ENCODE measurements around the gene LETMD1.

The LETMD1 gene

GRCh38 chr12:51023625-51024382 is 24.3 kb upstream of the LETMD1 start:
- peak overlapping the region; percentile 71 to 85 (median 76) for H3K4me3 ChIP-seq
- H3K27ac ChIP-seq, result peak overlapping the region; percentile 44 to 97 (median 92)

GRCh38 chr12:51025338-51025835 is 22.7 kb upstream of the LETMD1 start:
- Histone ChIP-seq H3K27ac (peak overlapping the region; percentile 79 to 98 (median 93)), H3K4me3 (peak overlapping the region; percentile 71 to 85 (median 76))

- H3K4me3 ChIP-seq, result peak within 1 kb of the TSS; percentile 71 to 85 (median 76)
- peak within 1 kb of the TSS; percentile 79 to 98 (median 93) for H3K27ac ChIP-seq
Measured at GRCh38 chr12:51025836-51026638, 22.1 kb upstream of the LETMD1 start, which contains the start of gene SLC11A2. SLC11A2 (minus strand) TSS chr12:51026384; CDS start chr12:51010728, 15,656 bp downstream.

- Histone ChIP-seq H3K27ac (peak overlapping the region in 6 of 21 experiments; percentile 9 to 38 (median 19)), H3K4me3 (peak overlapping the region in 1 of 7 experiments; percentile 83)
Measured at GRCh38 chr12:51027342-51027835, 20.7 kb upstream of the LETMD1 start.

- Histone ChIP-seq H3K27ac (peak overlapping the region in 7 of 21 experiments; percentile 6 to 43 (median 20)), H3K4me3 (no peak overlapping the region)
Measured at GRCh38 chr12:51028126-51028812, 19.9 kb upstream of the LETMD1 start.

GRCh38 chr12:51028813-51029150 is 19.3 kb upstream of the LETMD1 start:
- Histone ChIP-seq H3K27ac (peak overlapping the region in 5 of 21 experiments; percentile 6 to 43 (median 20)), H3K4me3 (no peak overlapping the region)

GRCh38 chr12:51033048-51033447 is 15.1 kb upstream of the LETMD1 start:
- no peak overlapping the region for H3K4me3 ChIP-seq
- H3K27ac ChIP-seq, result no peak overlapping the region

GRCh38 chr12:51033457-51034089 is 14.6 kb upstream of the LETMD1 start:
- Histone ChIP-seq H3K27ac (no peak overlapping the region), H3K4me3 (no peak overlapping the region)

- no peak overlapping the region for H3K4me3 ChIP-seq
- no peak overlapping the region for H3K27ac ChIP-seq
Measured at GRCh38 chr12:51036279-51036678, 11.8 kb upstream of the LETMD1 start.

GRCh38 chr12:51048661-51049251 is 629 bp downstream of the LETMD1 start:
- peak overlapping the region; percentile 57 to 87 (median 71) for H3K4me3 ChIP-seq
- peak overlapping the region; percentile 41 to 96 (median 91) for H3K27ac ChIP-seq

GRCh38 chr12:51049525-51049924 is 1.4 kb downstream of the LETMD1 start:
- peak overlapping the region in 3 of 7 experiments; percentile 77 to 87 (median 82) for H3K4me3 ChIP-seq
- H3K27ac ChIP-seq, result peak overlapping the region in 2 of 21 experiments; percentile 94 to 96

GRCh38 chr12:51051787-51052186 is 3.7 kb downstream of the LETMD1 start:
- Histone ChIP-seq H3K27ac (no peak overlapping the region), H3K4me3 (no peak overlapping the region)

- Histone ChIP-seq H3K4me3 (no peak overlapping the region), H3K27ac (no peak overlapping the region)
Measured at GRCh38 chr12:51055060-51055459, 6.9 kb downstream of the LETMD1 start.

GRCh38 chr12:51056242-51056641 is 8.1 kb downstream of the LETMD1 start:
- Histone ChIP-seq H3K27ac (no peak overlapping the region), H3K4me3 (no peak overlapping the region)

GRCh38 chr12:51059086-51059485 is 11.0 kb downstream of the LETMD1 start:
- no peak overlapping the region for H3K27ac ChIP-seq
- H3K4me3 ChIP-seq, result no peak overlapping the region

GRCh38 chr12:51062631-51063397 is 14.7 kb downstream of the LETMD1 start:
- Histone ChIP-seq H3K27ac (peak overlapping the region in 1 of 21 experiments; percentile 7), H3K4me3 (no peak overlapping the region)

GRCh38 chr12:51065530-51065929 is 17.4 kb downstream of the LETMD1 start:
- Histone ChIP-seq H3K27ac (no peak overlapping the region), H3K4me3 (no peak overlapping the region)

- H3K27ac ChIP-seq, result no peak overlapping the region
Measured at GRCh38 chr12:51067229-51067628, 19.1 kb downstream of the LETMD1 start.

More at GRCh38 chr12:51067229-51067628, 19.1 kb downstream of the LETMD1 start:
- no peak overlapping the region for H3K4me3 ChIP-seq
